ENCODE results near the gene GVQW3.
A peak's percentile ranks its signal among the peaks of the same experiment; 100 is the strongest.
"Not testable (repeated sequence)": the region's sequence is repeated elsewhere in the genome, so short reads cannot be mapped to it uniquely, and the experiment has no call there.

GVQW3 gene

DNA sequence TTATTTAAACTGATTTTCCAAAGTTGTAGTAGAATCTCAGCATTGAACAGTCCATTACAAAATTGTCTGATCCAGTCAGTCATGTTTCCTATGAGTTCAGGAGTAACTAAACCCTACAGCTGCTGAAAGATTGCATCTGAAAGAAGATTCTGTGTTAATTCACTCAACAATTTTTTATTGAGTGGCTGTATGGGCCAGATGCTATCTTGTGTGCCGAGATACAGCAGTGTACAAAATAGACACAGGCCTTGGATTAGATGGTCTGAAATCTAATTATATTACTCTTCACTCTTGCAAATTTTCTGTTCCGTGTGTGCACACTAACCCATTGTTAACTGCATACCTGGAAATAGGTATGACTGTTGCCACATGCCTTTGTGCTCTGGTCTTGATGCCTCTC is 7.3 kb downstream of the GVQW3 start:
- DNase-seq, result no peak

DNA sequence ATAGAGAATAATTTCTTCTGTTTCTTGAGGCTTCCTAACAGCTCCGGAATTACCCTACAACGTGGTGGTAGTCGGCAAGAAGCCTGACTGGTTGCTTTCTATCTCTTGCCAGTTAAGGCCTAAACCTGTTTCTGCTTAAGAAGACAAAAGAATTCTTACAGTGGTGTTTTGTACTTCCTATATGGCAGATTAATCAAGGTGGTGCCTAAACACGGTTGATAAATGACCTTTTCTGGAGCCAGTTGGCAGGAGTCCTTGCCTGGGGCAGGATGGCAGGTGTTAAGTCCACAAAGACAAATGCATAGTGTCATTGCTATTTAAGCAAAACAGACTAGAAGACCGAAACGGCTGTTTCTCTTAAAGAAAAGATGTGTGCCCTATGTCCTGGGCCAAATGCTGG is 9.9 kb downstream of the GVQW3 start:
- no peak for DNase-seq

DNA sequence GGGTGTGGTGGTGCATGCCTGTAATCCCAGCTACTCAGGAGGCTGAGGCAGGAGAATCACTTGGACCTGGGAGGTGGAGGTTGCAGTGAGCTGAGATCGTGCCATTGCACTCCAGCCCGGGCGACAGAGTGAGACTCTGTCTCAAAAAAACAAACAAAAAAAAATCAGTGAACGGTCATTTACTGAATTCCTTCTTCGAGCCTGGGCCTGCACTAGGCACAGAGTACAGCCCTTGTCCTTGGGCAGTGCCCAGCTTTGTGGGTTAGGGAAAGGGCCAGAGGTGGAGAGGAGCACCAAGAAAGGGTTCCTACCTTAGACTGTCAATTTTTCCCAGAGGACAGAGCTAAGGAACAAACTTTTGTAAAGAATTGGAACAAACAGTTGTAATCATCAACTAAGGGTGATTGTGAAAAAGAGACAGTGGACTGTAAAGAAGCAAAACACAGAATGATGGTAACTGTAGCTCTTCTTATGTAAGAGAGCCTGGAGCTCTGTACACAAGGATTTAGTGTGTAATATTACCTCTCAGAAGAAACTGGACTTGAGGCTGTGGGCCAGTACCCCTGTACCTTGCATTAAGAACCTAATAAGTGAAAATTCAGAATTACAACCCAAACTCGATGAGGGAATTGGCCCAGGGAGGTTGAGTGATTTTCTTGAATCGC is 10.8 kb downstream of the GVQW3 start:
- DNase-seq, result no peak

DNA sequence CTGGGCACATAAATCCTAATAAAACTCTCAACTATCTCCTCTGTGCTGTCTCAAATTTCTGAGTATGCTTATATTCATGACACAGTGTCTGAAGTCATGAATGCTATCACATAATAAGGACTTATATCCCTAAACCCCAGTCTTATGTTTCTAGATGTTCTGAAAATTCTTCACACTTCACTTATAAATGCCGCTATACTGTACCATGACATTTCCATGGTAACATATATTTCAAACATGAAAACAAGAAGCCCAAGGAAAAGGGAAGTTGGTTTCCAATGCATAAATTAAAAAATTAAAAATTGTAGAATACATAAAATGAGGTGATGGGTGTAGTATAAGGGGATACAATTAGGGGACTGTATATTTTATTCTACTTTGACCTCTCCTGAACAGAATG is 11.7 kb downstream of the GVQW3 start:
- no peak for DNase-seq

DNA sequence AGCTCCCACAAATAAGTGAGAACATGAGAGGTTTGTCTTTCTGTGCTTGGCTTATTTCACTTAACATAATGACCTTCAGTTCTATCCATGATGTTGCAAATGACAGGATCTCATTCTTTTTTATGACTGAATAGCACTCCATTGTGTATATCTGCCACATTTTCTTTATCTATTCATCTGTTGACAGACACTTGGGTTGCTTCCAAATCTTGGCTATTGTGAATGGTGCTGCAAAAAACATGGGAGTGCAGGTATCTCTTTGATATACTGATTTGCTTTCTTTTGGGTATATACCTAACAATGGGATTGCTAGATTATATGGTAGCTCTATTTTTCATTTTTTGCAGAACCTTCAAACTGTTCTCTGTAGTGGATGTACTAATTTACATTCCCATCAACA is 13.3 kb downstream of the GVQW3 start:
- no peak for DNase-seq

DNA sequence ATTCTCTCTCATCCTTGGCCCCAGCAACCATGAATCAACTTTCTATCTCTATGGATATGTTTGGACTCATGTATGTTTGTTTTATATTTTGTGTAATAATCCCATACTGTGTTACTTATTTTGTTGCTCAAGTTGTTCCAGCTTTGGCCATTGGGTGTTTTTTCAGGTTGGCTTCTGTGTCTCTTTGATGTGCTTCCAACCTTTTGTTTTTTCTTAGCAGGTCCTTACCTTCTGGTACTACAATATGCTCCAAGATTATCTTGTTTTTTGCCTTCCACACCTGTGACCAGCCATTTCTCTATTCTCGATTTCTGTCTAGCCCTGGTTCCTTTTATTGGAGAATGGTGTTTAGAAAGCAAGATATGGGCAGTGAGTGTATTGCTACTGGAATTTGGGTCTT is 14.2 kb downstream of the GVQW3 start:
- no peak for DNase-seq

DNA sequence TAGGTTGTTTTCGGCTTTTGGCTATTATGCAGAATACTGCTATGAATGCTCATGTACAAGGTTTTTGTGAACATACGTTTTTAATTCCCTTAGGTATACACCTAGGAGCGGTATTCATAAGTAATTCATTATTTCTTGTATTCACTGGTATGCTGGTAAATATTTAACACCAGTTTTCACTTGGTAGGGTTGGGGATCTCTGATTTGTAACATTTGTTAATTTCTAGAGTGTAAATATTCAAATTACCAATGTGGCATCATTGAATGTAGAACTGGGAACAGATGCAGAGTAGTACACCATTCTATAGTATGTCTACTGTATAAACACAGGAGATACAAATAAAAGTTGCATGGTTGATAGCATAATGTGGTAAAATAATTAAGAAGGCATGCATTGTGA is 16.3 kb downstream of the GVQW3 start:
- DNase-seq, result no peak

DNA sequence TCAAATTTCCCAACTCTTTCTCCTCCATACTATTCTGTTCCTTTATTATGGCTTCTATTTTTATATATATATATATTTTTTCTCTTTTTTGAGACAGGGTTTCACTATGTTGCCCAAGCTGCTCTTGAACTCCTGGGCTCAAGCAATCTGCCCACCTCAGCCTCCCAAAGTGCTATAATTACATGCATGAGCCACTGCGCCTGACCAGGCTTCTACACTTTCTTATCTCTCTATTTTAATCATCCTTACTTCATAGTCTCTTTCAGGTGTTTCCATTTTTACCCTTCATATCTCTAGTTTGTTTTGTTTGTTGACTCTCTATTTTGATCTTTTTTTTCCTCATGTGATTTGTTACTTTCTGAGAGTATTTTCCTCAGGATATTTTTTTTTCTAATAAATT is 19.8 kb downstream of the GVQW3 start:
- DNase-seq, result no peak

DNA sequence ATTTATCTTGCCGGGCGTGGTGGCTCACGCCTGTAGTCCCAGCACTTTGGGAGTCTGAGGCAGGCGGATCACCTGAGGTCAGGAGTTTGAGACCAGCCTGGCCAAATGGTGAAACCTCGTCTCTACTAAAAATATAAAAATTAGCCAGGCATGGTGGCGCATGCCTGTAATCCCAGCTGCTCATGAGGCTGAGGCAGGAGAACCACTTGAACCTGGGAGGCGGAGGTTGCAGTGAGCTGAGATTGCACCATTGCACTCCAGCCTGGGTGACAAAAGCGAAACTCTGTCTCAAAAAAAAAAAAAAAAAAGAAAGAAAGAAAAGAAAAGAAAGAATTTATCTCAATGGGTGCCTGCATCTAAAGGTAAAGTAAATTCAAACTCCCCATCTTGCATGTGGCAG is 20.4 kb downstream of the GVQW3 start:
- not testable (repeated sequence) for DNase-seq

DNA sequence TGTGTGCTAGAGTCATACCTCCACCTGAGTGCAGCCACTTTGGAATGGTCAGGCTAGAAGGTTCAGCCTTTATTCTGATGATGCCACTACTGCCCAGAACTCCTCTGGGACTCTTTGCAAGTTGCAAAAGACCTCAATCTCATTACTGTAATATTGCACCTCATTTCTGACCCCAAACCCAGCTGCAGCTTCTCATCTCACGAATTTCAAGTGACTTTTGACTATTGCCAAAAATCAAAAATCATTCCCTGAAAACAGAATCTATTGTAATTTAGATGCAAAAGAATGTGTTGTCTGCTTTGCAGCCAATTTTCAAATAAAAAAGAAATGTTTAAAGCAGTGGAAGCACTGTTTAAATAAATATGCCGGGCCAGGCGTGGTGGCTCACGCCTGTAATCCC is 25.2 kb downstream of the GVQW3 start:
- DNase-seq, result no peak

DNA sequence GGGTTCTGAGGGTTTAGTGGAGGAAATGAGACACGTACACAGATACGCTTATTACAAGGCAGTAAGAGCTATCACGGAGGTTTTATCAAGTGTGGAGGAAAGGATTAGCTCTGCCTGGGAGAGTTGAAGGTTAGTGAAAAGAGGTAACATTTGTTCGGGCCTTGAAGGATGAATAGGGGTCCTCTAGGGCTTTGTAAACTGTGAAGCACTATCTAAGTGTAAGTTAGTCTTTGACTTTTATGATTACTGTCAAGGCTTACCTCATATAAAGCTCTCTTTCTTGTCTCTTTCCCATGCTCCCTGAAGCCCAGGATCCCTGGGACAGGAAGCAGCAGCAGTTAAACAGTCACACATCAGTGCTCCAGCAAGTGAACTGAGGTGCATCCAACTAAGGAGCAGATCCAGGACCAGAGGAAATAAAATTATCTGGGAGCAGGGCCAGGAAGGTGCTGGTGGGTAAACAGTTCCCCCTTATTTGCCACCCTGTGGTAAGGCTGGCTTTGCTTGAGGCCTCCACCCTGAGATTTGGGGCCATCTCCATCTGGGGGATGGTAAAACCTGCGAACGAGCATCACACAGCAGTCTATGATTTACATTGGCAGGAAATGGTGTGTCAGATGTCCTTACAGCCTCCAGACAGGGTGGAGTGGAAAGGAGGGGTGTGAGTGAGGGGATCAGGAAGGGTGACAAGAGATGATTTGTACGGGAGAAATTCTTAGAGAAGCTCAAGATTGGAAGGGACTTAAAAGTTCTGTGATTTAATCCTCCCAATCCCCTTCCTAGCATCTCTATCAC is 27.2 kb downstream of the GVQW3 start:
- DNase-seq, result no peak

DNA sequence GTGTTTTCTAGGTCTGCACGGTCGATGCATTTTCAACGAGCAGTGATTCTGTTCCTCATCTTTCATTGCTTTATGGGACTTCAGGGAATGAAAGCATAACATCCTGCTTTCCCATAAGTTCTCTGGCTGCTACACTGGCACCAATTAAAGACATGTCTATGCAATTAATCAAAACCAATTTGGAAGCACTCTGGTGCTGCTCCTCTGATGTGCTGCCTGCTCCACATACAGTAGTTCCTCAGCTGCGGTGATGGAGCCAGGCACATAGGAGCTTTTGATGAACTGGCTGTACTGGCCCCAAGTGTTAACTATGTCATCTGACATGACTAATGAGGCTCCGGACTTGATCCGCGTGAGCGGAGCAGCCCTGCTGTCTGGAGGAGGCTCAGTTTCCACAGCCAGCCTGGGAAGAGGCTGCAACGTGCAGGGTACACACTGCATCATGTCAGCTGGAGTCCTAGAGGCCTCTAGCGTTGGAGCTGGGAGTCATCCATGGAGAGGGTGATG is 29.8 kb downstream of the GVQW3 start:
- no peak for DNase-seq

DNA sequence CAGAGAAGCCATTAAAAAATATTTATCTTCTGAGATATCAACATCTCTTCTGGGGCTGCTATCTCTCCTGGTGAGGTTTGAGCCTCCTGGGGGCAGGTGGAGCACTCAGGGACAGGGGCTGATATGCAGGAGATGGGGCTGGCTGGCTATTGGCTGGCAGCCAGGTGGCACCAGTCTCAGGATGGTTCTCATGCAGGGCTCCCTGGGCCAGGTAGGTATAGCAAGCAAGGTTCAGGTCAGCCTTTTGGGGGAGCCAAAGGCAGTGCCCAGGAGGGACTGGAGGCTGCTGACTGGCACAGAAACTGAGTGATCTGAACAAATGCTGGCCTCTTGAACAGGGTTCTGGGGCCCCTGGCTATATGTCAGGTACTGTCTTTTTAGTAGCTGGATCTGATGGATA is 34.0 kb downstream of the GVQW3 start:
- DNase-seq, result no peak

DNA sequence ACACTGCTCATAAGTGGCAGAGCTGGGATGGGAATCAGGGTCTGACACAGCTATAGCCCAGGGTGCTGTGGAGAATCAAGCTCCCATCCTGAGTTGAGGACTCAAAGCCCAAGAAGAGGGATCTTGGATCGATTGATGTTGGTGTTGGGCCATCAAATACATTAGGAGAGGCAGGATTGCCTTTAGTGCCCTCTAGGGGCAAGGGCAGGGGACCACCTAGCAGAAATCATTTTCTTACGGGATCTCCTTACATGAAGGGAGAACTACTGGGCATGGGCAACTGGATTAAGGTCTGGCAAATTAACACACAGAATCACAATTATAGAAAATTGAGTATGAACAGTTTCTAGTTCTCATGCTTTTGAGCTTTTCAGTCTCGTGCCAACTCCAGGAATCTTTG is 38.8 kb downstream of the GVQW3 start:
- no peak for DNase-seq

DNA sequence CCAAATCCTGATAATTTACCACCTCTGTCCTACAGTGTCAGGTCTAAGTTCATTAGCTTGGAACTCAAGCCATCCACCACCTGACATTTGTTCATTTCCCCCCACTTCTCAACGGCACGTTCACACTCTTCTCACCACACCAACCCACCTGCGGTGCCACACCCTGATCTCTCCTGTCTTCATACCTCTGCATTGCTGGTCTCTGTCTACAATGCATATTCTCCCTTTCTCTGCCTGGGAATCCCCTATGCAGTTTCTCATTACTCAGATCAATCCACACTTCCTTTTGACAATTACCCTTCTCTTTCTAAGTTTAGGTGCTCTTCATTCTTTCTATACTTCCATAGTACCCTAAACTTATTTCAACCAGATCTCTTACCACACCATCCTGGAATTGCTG is 43.3 kb downstream of the GVQW3 start:
- DNase-seq, result no peak

DNA sequence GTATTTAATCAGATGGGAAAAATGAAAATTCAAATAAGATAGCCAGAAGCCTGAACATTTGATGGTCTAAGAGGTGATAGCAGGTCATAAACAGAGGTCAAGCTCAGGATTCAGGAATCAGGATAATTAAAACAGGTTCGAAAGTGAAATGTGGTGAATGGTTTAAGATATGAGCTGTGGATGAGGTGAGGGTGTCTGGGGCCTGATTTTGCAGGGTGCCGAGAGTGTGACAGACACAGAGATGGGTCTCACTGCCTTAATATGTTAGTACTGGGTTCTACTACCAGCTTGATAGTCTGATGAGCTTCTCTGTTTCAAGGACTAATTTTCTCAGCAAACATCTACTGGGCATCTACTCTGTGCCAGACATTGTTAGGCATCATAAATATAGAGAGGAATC is 43.8 kb downstream of the GVQW3 start:
- no peak for DNase-seq

DNA sequence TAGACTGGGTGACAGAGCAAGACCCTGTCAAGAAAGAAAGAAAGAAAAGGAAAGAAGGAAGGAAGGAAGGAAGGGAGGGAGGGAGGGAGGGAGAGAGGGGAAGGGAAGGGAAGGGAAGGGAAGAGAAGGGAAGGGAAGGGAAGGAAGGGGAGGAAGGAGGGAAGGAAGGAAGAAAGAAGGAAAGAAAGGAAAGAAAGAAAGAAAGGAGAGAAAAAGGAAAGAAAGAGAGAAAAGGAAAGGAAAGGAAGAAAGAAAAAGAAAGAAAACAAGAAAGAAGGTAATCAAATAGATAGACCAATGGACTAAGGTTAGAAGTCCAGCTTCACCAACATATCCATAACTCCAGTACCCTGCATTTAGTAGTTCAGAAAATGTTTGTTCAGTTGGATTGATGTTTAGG is 45.5 kb downstream of the GVQW3 start:
- DNase-seq, result no peak

DNA sequence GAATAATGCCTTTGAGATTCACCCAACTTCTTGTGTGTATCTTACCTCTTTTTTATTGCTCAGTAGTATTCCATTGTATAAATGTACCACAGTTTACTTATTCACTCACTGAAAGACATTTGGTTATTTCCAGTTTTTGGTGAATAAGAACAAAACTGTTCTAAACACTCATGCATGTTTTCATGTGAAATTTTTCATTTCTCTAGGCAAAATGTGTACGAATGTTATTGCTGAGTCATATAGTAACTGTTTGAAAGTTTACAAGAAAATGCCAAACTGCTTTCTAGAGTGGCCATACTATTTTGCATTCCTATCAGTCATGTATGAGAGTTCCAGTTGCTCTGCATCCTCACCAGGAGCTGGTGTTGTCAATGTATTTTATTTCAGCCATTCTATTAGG is 54.9 kb downstream of the GVQW3 start:
- DNase-seq, result no peak

DNA sequence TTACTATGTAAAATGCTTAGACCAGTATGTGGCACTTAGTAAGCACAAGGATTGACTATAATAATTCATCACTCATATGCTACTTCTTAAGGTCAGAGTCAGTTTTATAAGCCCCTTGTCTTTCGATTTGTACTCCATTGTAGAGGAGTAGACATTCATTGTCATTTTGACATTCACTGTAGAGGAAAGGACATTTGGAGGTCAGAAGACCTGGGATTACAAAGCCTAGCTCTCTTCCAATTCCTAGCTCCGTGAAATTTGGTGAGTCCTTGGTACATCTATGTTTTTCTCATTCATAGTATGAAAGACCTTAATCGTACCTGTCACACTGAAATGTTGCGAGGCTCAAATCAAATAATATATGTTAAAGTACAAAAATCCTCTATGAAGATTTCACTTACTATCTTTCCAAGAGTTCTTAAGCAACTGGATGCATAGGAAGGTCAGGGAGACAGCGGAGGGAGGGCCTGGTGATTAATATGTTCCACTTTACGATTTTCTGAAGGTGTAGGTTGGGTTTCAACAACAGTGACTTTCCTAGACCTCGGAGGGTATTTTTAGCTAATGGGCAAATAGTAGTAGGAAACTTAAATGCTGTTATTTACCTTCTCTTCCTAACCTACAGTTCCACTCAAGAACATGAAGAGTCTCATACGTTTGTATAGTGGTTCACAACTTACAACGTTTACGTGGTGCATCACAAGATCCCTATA is 62.3 kb downstream of the GVQW3 start:
- no peak for DNase-seq

DNA sequence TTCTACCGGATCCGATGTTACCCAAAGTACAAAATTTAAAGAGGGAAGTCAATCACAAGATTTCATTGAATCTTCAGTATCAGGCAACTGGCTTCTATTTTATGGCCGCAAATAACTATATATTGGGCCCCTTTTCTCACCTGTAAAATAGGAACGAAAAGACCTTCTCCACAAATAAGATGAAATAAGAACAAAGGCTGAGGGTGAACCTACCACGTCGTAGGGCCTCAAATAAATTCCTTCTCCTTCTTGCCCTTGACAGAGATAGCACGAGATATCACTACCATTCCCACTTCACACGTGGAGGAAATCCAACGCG is 62.9 kb downstream of the GVQW3 start:
- no peak for DNase-seq

DNA sequence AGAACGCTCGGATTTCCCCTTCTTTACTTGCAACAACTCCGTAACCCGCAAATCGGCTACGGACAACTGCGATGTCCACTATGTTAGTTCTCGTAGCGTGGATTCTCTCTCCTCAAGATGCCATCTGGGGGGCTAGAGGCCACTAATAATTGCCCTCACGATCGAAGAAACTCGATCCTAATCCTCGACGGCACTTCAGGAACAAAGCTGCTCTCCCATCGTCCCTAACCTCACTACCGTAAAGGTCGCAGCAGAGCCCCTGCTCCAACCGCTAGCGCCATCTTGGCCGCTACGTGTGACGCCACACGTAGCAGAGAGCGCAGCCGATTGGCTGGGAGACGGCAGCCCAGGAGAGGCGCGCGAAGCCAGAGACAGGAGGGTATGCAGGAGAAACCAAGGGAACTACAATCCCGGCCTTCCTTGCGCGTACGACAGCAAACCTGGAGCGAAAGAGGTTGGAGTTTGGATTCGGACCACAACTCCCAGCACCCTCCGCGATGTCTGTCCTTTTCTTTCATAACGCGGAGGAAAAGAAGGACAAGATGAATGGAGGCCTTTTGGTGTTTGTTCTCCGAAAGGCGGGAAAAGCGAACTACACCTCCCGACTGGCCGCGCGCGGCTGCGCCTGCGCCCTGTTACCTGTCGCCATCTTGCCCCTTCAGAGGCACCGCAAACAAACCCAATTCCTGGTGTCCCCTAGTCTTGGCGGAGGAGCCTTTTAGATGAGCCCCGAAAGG is 63.4 kb downstream of the GVQW3 start, which contains the start of gene EMSY:
TSS of gene EMSY (plus strand) at position 635 of the 737 bp plus-strand sequence. CDS start 1,921 bp downstream, outside the sequence.
- DNase-seq, result peak; percentile 86

DNA sequence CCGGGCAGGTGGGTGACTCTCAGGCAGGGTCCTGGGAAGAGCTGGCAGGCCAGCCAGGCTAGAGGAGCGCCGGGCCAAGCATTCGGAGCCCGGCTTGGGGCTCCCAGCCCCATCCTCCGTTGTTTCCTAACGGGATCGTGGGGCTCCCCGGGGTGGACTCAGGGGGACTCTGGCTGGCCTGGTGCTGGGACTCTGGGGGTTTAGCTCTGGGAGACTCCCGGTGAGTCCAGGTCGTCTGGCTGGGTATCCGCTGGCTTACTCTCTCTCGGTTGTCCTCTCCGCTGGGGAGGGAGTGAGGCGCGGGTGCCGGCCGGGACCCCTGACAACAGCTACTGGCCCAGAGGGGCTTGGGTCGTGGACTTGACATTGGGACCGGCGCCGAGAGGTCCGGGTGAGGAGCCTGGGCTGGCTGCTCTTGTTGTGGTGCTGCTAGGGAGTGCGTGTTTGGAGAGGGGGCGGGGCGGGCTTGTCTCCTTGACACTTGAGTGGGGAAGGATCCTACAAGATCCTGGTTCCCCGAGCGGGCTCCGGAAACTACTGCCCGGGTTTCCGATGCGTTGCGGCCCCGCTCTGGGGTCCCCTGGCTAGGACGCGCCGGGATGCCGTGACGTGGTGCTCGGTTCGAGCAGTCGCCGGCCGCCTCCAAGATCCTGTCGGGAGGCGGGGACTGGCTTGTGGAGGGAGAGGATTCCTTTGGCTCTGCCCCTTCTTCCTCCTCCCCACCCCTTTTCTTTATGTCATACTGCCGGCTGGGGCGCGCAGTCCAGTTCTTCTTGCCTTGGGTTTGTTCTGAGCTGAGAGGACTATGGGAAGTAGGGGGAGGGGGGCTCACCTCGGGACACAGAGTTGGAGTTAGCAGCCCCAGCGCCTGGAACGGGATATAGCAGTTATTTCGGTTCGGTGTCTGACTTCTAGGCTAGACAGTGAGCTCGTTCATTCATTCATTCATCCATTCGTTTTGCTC is 64.3 kb downstream of the GVQW3 start:
- peak; percentile 53 for DNase-seq
